Activated gamma-delta T cell treated with Interleukin-2 at 50 U/mL for 16 hours (primary cell): Measurements from ENCODE around the gene SSB.
"Not testable (repeated sequence)": the region's sequence is repeated elsewhere in the genome, so short reads cannot be mapped to it uniquely, and the experiment has no call there.

ENCODE experiments used
- DNase-seq: peaks from one replicate; pipeline ENCODE4 v3.0.0-alpha.2; 2020

The SSB gene

GRCh38 chr2:169790581-169790980, 8.1 kb upstream of the SSB start:
- no peak for DNase-seq

GRCh38 chr2:169795181-169795580, 3.5 kb upstream of the SSB start:
- DNase-seq: no peak

GRCh38 chr2:169796441-169796840, 2.2 kb upstream of the SSB start:
- no peak for DNase-seq

GRCh38 chr2:169797601-169798000, 1.1 kb upstream of the SSB start:
- DNase-seq: no peak

- DNase-seq: no peak
Observed at GRCh38 chr2:169798397-169798717, 314 bp upstream of the SSB start.

GRCh38 chr2:169803480-169803879, 4.8 kb downstream of the SSB start:
- DNase-seq: no peak

GRCh38 chr2:169806586-169806985, 7.9 kb downstream of the SSB start:
- no peak for DNase-seq

- DNase-seq: no peak
Observed at GRCh38 chr2:169808221-169808620, 9.6 kb downstream of the SSB start.

GRCh38 chr2:169815849-169816248, 17.2 kb downstream of the SSB start:
- no peak for DNase-seq

- not testable (repeated sequence) for DNase-seq
Observed at GRCh38 chr2:169816961-169817360, 18.3 kb downstream of the SSB start.

GRCh38 chr2:169817369-169817768, 18.7 kb downstream of the SSB start:
- DNase-seq: not testable (repeated sequence)

GRCh38 chr2:169818241-169818640, 19.6 kb downstream of the SSB start:
- DNase-seq: no peak

- DNase-seq: no peak
Observed at GRCh38 chr2:169819106-169819505, 20.4 kb downstream of the SSB start.

GRCh38 chr2:169820101-169820500, 21.4 kb downstream of the SSB start:
- DNase-seq: not testable (repeated sequence)

GRCh38 chr2:169822036-169822435, 23.4 kb downstream of the SSB start:
- no peak for DNase-seq

- no peak for DNase-seq
Observed at GRCh38 chr2:169822785-169823392, 24.2 kb downstream of the SSB start.

- DNase-seq: no peak
Observed at GRCh38 chr2:169823996-169824372, 25.3 kb downstream of the SSB start.

GRCh38 chr2:169824373-169825333, 26.0 kb downstream of the SSB start, which contains the start of gene METTL5:
METTL5 (minus strand) TSS chr2:169824905; CDS start chr2:169824597, 308 bp downstream.
- DNase-seq: peak; percentile 69

GRCh38 chr2:169827272-169828140, 28.8 kb downstream of the SSB start, which contains the start of gene UBR3:
UBR3 (plus strand) TSS chr2:169827454; CDS start chr2:169827508, 54 bp downstream.
- DNase-seq: peak; percentile 88

GRCh38 chr2:169828141-169828811, 29.6 kb downstream of the SSB start:
- DNase-seq: peak; percentile 24

GRCh38 chr2:169834401-169834800, 35.7 kb downstream of the SSB start:
- no peak for DNase-seq

GRCh38 chr2:169838743-169839489, 40.2 kb downstream of the SSB start:
- DNase-seq: no peak
